GM12891 (cell line): Measurements from ENCODE around the gene ZBTB46.
"Not testable (repeated sequence)": the region's sequence is repeated elsewhere in the genome, so short reads cannot be mapped to it uniquely, and the experiment has no call there.

Source experiments
- DNase-seq: peaks from one replicate; pipeline ENCODE4 v3.0.0; 2011; ENCODE audit warnings: low spot score; ENCODE audit not compliant: insufficient read length
- FAIRE-seq: peaks from 2 replicates; lab custom pipeline; 2011; peaks lifted over from hg19 to GRCh38; lab: Jason Lieb, UNC
- PAX5 ChIP-seq: IDR thresholded peaks from 2 replicates; pipeline ENCODE4 v1.6.1; 2011; ENCODE audit warnings: low read length, moderate library complexity, mild to moderate bottlenecking; ENCODE audit not compliant: insufficient read depth, severe bottlenecking
- POLR2A ChIP-seq: IDR thresholded peaks from 2 replicates; pipeline ENCODE4 v1.6.1; 2011; ENCODE audit warnings: low read depth, low read length, control low read depth
- POLR2AphosphoS5 ChIP-seq: IDR thresholded peaks from 2 replicates; pipeline ENCODE4 v1.6.1; 2011; ENCODE audit warnings: low read depth, low read length, control low read depth
- POU2F2 ChIP-seq: IDR thresholded peaks from 2 replicates; pipeline ENCODE4 v1.6.1; 2011; ENCODE audit warnings: low read depth, mild to moderate bottlenecking, control low read depth, low read length, moderate library complexity
- SPI1 ChIP-seq: IDR thresholded peaks from 2 replicates; pipeline ENCODE4 v1.6.1; 2011; ENCODE audit warnings: low read depth, low read length, control low read depth
- TAF1 ChIP-seq: IDR thresholded peaks from 2 replicates; pipeline ENCODE4 v1.6.1; 2011; ENCODE audit warnings: low read depth, low read length, control low read depth

ZBTB46 gene

DNA sequence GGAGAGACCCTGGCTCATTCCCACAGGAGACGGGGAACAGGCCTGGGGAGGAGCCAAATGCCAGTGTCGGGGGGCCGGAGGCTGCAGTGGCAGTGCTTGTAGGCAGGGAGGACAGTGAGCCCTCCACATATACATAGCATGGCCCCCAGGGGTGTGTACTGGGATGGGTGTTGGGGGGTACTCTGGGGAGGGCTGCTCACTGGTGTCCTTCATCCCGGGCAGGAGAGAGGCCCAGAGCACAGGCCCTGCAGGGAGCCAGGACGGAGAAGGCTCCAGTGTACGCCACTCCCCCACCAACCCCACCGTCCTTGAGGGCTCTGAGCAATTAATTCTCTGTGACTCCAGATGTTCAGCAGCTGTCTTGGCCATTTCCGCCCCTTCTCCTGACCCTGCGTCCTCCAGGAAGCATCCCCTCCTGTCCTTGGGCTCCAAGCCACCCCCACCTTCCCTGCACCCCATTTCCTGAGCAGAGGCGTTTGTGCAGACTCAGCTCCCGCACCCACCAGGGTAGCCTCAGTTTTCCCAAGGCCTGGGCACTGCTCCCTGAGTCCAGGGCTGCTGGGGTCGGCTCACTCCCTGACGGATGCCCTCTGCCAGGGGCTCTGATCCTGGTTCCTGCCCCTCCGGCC is 26.8 kb upstream of the ZBTB46 start:
- no peak for TF ChIP-seq SPI1
- no peak for TF ChIP-seq TAF1
- TF ChIP-seq POLR2A, result 0 out of 2 replicates have a peak, but pooled peaks have one; percentile 10
- TF ChIP-seq PAX5, result no peak
- no peak for DNase-seq
- FAIRE-seq, result peak; percentile 38

DNA sequence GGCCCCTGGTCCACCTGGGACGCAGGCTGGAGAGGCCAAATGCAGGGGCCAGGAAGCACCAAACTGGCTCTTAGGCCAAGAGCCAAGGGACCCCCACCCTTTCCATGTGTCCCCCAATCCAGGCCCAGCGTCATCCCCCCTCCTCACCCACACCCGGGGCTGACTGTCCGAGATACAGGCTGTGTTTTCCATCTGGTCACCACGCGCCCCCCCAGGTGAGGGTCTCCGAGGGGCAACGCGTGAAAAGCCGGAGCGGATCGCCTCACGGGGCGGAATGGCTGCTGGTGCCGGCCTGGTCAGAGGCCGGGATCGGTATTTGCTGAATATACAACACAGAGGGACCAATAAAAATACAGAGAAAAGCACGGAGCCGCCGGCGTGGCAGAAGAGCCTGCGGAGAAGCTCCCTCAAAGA is 25.0 kb upstream of the ZBTB46 start:
- FAIRE-seq (no peak), DNase-seq (no peak)
- TF ChIP-seq POLR2A (no peak), TAF1 (no peak), POLR2AphosphoS5 (no peak), SPI1 (no peak), PAX5 (no peak), POU2F2 (no peak)

DNA sequence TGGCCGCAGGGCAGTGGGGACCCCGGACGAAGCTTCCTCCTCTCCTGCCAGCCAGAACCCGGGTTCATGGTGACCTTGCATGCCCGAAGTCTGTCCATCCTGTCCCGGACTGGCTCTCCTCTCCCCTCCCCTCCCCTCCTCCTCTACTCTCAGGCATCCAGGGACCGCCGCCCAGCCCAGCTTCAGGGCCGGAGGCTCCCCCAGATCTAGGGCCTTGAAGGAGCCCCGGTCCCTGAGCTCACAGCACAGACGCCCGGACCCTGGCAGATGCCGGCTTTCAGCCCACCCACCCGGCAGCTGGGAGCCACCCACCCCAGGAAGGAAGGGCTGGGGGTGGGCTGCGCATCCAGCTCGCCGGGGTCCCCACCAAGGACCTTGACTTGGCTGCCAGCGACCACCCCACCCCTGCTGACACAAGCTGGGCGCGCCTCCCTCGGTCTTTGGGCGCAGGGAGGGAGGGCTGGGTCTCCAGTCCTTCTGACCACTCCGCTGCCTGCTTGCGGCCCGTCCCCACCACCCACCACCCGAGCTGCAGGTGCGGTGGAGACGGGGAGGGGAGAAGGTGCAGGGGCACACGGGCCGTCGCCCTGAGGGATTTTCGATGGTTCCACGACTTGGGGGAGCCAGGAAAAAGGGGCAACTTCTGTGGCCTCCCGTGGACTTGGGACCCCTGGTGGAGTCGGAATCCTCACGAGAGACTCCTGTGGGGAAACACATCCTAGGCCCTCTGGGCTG is 24.5 kb upstream of the ZBTB46 start:
- FAIRE-seq (no peak), DNase-seq (no peak)
- no peak for TF ChIP-seq POU2F2
- no peak for TF ChIP-seq POLR2A

DNA sequence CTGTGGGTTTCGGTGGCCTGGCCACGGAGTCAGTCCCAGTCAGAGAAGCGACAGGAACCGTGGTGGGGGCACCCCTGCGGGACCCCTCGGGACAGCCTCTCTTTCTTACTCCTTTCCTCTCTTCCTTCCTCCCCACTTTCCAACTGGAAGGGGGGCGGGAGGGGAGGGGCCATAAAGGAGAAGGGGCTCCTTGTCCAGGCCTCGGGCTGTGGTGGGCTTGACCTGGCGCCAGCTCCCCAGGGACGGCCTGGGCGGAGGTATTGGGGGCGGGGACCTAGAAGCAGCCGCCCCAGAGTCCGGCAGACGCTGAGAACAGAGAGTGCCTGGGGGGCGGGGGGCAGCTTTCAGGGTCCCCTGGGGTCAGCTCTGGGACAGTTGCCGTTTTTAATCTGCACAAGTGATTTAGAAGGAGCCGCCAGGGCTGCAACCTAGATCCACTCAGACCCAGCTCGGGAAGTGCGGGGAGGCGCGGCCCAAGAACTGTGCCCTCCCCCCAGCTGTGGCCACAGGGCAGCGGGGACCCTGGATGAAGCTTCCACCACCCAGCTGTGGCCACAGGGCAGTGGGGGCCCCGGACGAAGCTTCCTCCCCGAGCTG is 23.8 kb upstream of the ZBTB46 start:
- FAIRE-seq (no peak), DNase-seq (no peak)
- TF ChIP-seq PAX5 (no peak), POU2F2 (no peak), TAF1 (no peak), POLR2A (no peak), POLR2AphosphoS5 (no peak), SPI1 (no peak)

DNA sequence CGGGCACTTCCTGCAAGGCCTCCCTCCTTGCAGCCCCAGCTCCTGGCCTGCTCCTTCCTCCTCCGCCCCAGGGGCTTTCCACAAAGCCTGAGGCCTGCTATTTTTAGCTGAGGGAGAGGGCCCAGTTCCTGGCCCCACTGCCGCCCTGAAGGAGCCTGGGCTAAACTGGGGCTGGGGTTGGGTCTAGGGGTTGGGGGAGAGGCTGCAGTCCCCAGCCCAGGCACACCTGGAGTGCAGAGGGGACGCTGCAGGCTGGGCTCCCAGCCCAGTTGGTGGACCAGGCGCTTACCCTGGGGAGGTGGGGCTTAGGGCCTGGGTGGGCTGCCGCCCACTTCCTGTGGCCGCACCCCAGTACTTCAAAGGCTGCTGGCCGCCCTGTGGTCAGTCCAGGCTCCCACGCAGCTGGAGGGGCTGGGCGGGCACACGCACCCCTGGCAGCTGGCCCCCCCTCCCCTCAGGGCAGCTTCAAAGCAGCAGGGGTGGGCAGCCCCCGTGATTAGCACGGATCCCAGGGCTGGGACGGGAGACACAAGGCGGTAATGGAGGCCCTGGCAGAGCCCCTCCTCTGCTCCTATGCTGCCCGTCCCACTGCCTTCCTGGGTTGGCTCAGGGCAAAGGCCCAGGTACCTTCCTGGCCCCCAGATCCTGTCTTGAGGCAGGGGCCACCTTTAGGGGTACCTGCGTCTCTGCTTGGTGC is 23.2 kb upstream of the ZBTB46 start:
- FAIRE-seq (no peak), DNase-seq (no peak)
- no peak for TF ChIP-seq SPI1
- no peak for TF ChIP-seq TAF1
- TF ChIP-seq POLR2AphosphoS5, result no peak

DNA sequence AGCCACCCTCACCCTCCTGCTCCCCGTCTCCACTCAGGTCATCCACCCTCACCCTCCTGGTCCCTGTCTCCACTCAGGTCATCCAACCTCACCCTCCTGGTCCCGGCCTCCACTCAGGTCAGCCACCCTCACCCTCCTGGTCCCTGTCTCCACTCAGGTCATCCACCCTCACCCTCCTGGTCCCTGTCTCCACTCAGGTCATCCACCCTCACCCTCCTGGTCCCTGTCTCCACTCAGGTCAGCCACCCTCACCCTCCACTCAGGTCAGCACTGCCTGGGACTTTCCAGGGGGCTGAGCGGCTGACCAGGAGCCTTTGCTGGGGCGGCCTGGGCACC is 22.6 kb upstream of the ZBTB46 start:
- DNase-seq, result not testable (repeated sequence)
- FAIRE-seq, result peak; percentile 88

DNA sequence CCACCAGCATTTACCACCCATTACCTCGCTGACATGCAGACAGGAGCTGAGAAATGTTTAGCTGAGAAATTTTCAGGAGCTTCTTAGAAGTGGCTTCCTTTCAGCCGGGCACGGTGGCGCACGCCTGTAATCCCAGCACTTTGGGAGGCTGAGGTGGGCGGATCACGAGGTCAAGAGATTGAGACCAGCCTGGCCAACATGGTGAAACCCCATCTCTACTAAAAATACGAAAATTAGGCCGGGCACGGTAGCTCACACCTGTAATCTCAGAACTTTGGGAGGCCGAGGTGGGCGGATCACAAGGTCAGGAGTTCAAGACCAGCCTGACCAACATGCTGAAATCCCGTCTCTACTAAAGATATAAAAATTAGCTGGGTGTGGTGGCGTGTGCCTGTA is 20.5 kb upstream of the ZBTB46 start:
- not testable (repeated sequence) for DNase-seq, FAIRE-seq

DNA sequence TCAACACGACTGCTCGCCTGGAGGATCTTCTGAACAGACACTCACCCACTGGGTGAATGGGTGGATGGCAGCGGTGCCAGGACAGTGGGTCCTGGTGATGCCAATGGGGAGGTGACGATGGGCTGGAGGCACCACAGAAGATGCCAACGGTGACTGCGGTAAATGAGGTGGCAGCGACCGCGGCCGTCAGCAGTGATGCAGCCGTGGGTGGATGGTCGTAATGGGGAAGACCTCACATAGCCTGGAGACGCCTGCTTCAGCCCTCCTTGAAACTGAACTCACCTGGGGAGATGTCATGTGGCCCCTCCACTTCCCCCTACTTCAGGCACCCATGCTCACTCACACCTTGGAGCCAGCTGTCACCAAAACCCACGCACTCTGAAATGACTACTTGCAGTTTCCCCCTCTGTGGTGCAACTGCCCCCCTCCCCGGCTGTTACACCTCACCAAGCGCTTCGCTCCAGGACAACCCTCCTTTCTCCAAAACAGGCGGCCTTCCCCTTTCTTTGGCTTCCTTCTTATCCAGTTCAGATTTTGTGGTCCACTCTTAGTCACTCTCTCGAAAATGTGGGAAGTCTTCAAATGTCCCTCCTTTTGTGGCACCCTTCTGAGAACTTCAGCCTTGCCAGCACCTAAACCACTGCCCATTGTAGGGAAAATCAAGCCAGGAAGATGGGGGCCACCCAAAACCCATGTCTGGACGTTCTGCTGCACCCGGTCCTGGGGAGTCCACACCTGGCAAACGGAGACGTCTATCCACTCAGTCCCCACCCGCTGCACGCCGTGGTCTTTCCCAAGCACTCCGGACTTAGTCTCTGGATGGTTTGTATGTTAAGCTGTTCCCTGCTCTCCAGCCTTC is 19.9 kb upstream of the ZBTB46 start:
- peak; percentile 96 for DNase-seq
- peak; percentile 95 for FAIRE-seq
- TF ChIP-seq TAF1 (no peak), SPI1 (peak; percentile 84), POLR2AphosphoS5 (peak; percentile 61; the same call in 1 of the 2 replicates), POLR2A (no peak), POU2F2 (peak; percentile 59; the same call in 1 of the 2 replicates), PAX5 (peak; percentile 44)

DNA sequence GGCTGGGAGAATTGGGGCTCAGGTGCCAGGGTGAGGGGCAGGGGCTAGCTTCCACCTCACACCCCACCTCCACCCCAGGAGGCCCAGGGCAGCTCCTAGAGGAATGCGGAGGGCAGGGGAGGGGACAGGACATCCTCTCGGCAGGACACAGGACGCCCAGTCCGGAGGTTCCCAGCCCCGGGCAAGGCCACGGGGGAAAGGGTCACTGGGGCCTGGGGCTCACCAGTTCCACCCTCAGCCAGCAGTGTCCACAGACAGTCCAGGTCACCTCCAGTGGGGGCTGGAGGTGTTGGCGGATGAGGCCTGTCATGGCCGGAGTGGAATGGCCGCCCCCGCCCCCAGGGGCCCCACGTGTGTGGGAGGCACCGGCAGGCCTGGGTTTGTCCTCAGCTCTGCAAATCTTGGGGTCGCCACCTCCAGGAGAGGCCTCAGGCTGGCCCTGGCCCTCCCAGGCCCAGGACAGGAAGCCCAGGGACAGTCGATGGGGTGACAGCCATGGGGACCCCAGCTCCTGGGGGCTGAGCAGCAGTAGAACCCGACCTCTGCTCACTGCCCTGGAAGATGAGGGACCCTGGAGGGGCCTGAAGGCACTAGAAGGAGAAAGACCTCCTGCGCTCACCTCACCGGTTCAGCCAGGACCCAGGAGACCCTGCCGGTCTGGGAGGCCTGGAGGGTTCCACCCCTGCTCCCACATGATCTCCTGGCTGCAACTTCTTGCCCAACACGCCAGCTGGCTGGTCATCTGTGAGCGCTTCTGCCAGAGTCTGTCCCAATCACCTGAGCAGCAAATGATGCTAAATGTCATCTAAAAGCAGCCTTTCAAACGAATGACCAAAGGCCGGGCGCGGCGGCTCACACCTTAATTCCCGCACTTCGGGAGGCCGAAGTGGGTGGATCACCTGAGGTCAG is 17.2 kb upstream of the ZBTB46 start:
- no peak for TF ChIP-seq TAF1
- TF ChIP-seq POLR2A, result no peak
- no peak for TF ChIP-seq POLR2AphosphoS5
- TF ChIP-seq SPI1, result no peak
- TF ChIP-seq PAX5, result no peak
- TF ChIP-seq POU2F2, result no peak
- no peak for DNase-seq
- FAIRE-seq, result no peak
